ENCODE data around the gene OBP2A. TPM values are rescaled to one million over a fixed set of nuclear protein-coding genes. Genes with fewer than 3 reads are reported as not detected.
"Not testable (repeated sequence)": the region's sequence is repeated elsewhere in the genome, so short reads cannot be mapped to it uniquely, and the experiment has no call there.

Gene OBP2A
- total and polyA plus RNA-seq, 9 donors, result not detected

DNA sequence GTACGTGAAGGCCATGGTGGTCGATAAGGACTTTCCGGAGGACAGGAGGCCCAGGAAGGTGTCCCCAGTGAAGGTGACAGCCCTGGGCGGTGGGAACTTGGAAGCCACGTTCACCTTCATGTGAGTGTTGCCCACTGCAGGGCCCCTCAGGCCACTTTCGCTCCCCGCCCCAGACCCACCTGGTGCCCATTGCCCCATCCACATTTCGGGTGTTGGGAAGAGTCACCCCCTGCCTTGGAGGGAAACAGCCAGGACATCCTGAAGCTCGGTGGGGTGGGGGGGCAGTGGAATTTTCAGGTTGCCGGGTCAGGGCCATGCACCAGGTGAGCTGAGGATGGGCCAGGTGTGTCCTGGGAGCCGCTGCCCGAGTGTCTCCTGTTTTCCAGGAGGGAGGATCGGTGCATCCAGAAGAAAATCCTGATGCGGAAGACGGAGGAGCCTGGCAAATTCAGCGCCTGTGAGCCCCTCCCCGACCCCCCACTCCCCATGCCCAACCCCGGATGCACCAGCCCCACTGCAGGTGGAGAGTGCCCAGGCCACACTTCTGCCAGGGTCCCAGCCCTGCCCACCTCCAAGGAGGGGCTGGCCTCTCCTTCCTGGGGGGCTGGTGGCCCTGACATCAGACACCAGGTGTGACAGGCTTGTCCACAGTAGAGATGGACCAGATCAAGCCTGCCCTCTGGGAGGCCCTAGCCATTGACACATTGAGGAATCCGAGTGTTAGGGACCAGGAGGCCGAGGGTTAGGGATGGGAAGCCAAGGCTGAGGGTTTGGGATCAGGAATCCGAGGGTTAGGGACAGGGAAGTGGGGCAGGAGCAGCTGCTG is 1.1 kb downstream of the OBP2A start:
- H3K9me3 ChIP-seq (replicated peaks; ENCODE audit: control insufficient read depth, low read depth, low read length); H3K36me3 ChIP-seq (ENCODE audit: control insufficient read depth, insufficient read depth, low read length); H3K4me3 ChIP-seq (ENCODE audit: low read length); H3K27ac ChIP-seq (ENCODE audit: low read length); H3K27me3 ChIP-seq (ENCODE audit: control insufficient read depth, insufficient read depth, low read length); DNase-seq; H3K4me1 ChIP-seq (ENCODE audit: control insufficient read depth, insufficient read depth, low read length): not testable (repeated sequence)
- 73% methylated on average over 12 of the region's 21 CpGs for WGBS (ENCODE audit: insufficient coverage)

DNA sequence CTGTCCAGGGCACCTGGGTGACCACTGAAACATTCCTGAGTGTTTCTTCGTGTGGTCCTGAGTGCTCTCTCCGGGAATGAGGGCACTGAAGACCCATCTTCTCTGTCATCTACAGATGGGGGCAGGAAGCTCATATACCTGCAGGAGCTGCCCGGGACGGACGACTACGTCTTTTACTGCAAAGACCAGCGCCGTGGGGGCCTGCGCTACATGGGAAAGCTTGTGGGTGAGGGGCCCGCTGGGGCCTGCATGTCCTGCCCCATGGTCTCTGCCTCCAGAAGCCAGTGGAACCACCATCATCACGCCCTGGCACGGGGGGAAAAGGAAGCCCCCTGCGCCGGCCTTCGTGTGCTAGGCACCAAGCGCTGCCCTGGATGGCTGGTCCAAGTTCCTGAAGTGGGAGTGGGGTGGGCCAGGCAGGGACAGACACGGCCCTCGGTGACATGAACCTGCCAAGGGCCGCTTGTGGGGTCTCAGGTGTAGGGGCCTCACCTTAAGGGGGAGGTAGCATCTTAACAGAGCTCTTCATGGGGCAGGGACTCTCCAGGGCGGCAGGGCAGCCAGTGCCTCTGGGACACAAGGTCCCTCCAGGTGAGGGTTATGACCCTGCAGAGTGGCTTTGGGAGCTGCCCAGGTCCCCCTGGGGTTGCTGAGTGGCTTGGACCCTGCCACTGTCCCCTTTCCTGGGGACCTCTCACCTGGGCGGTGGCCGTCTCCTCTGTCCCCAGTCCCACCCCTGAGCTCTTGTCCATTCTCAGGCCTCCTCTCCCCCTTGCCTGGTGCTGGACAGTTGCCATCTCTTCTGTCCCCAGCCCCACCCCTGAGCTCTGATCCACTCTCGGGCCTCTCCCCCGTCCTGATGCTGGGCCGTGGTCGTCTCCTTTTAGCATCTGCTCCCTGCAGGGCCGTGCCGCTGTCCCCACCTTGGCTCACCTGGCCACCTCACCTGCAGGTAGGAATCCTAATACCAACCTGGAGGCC is 2.1 kb downstream of the OBP2A start:
- Histone ChIP-seq H3K4me1 (ENCODE audit: control insufficient read depth, insufficient read depth, low read length) (no peaks in the 10 kb centered on the region), H3K27ac (ENCODE audit: low read length) (no peak overlapping the region), H3K4me3 (ENCODE audit: low read length) (no peak overlapping the region), H3K36me3 (ENCODE audit: control insufficient read depth, insufficient read depth, low read length) (no peaks in the 10 kb centered on the region), H3K27me3 (ENCODE audit: control insufficient read depth, insufficient read depth, low read length) (peaks cover 3% of the 10 kb centered on the region), H3K9me3 (replicated peaks; ENCODE audit: control insufficient read depth, low read depth, low read length) (no peaks in the 10 kb centered on the region)
- WGBS (ENCODE audit: insufficient coverage), result 78% methylated on average over 26 of the region's 28 CpGs
- DNase-seq, result no peak

DNA sequence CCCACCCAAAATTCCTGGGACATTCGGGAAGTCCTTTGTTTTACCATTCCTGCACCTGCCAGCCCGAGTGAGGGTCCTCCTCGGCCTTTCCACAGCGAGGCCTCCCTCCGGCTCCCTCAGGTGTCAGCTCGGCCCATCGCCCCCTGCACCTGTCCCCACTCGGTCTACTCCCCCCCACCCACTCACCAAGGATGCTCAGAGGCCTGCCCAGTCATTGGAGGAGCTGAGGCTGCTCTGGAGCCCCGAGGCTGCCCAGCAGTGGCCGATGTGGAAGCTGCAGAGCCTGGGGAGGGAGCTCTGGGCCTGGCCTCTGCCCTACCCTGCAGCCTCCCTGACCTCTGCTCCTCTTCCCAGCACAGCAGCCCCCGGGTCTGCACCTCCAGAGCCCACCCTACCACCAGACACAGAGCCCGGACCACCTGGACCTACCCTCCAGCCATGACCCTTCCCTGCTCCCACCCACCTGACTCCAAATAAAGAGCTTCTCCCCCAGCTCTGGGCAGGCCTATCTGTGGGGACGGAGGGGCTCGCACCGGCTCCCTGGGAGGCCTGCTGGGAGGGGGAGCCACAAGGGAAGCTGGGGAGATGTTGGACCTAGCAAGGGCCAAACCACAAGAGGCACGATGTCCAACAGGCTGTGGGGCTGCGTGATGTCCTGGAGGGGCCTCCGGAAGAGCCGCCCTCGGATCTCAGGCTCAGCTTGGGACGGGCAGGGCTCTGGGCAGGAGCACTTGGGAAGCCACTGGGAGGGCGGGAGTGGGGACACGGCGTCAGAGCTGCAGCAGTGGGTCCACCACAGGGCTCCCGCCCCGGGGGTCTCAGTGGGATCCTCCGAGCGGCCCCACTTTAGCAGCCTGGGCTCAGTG is 3.8 kb downstream of the OBP2A start:
- DNase-seq; H3K27me3 ChIP-seq (ENCODE audit: control insufficient read depth, insufficient read depth, low read length); H3K9me3 ChIP-seq (replicated peaks; ENCODE audit: control insufficient read depth, low read depth, low read length); H3K27ac ChIP-seq (ENCODE audit: low read length); H3K4me3 ChIP-seq (ENCODE audit: low read length); H3K4me1 ChIP-seq (ENCODE audit: control insufficient read depth, insufficient read depth, low read length); H3K36me3 ChIP-seq (ENCODE audit: control insufficient read depth, insufficient read depth, low read length): not testable (repeated sequence)
- WGBS (ENCODE audit: insufficient coverage), result 81% methylated on average over 22 of the region's 28 CpGs

DNA sequence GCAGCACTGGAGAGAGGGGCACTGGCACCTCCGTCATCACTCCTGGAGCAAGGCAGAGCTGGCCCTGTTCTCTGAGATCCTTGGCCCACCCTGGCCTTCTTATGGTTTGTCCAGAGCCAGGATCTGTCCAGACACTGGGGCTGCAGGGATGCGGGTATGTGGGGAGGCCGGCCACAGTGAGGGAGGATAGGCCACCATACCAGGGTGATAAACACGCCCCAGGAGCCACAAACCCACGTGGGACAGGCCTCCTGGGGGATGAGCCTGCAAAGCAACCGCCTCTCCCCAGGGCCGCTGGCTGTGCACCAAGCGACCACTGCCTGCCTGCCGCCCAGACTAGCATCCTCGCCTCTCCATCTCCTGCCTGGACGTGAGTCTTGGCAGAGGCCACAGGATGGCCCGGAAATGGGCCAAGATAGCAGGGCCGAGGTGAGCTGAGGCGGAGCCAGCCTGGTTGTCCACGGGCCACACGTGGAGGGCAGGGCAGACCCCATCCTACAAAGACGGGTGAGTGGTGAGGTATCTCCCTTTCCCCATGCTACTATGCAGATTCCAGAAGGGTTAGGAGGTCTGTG is 4.5 kb downstream of the OBP2A start:
- WGBS (ENCODE audit: insufficient coverage), result 79% methylated on average over 10 of the region's 17 CpGs
- Histone ChIP-seq H3K36me3 (ENCODE audit: control insufficient read depth, insufficient read depth, low read length) (no peaks in the 10 kb centered on the region), H3K27me3 (ENCODE audit: control insufficient read depth, insufficient read depth, low read length) (peaks cover 2% of the 10 kb centered on the region), H3K9me3 (replicated peaks; ENCODE audit: control insufficient read depth, low read depth, low read length) (no peaks in the 10 kb centered on the region), H3K4me3 (ENCODE audit: low read length) (no peak overlapping the region), H3K4me1 (ENCODE audit: control insufficient read depth, insufficient read depth, low read length) (no peaks in the 10 kb centered on the region), H3K27ac (ENCODE audit: low read length) (no peak overlapping the region)
- DNase-seq, result no peak

DNA sequence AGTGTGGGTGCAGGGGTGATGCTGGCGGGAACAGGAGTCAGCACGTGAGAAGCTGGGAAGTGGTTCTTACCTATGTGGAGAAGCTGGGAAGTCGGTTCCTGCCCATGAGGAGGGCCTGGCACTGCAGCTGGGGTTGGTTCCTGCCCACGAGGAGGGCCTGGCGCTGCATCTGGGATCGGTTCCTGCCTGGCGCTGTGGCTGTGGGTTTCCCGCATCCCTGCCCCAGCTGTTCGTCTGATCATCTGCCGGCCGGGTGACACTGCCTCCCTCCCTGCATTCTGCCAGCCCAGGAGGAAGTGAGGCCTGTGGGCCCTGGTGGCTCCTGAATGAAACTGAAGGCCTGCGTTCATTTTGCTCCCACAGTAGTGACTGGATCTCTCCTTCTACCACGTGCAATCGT is 5.1 kb downstream of the OBP2A start:
- no peaks in the 10 kb centered on the region for H3K36me3 ChIP-seq (ENCODE audit: control insufficient read depth, insufficient read depth, low read length)
- H3K4me3 ChIP-seq (ENCODE audit: low read length), result no peak overlapping the region
- no peaks in the 10 kb centered on the region for H3K4me1 ChIP-seq (ENCODE audit: control insufficient read depth, insufficient read depth, low read length)
- no peak overlapping the region for H3K27ac ChIP-seq (ENCODE audit: low read length)
- WGBS (ENCODE audit: insufficient coverage), result 49% methylated on average over 13 of the region's 14 CpGs
- DNase-seq, result no peak
- no peaks in the 10 kb centered on the region for H3K9me3 ChIP-seq (replicated peaks; ENCODE audit: control insufficient read depth, low read depth, low read length)
- H3K27me3 ChIP-seq (ENCODE audit: control insufficient read depth, insufficient read depth, low read length), result peaks cover 2% of the 10 kb centered on the region

DNA sequence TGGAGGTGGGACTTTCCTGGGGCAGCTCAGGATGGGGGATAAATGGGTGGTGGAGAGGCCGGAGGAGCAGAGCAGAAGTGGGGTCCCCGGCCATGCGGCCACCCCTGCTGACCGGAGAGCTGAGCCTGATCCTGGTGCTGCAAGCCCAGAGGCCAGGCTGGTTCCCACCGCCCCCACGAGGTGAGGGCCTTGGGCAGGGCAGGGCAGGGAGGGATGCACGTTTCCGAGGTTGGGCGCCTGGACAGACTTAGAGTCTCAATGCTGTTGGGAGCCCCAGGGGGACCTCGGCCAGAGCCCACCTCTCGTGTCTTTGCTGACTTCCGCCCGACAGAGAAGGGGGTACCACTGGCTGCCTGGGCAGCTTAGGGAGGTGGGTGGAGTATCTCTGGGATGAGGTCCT is 5.5 kb downstream of the OBP2A start:
- no peak overlapping the region for H3K4me3 ChIP-seq (ENCODE audit: low read length)
- no peaks in the 10 kb centered on the region for H3K9me3 ChIP-seq (replicated peaks; ENCODE audit: control insufficient read depth, low read depth, low read length)
- H3K4me1 ChIP-seq (ENCODE audit: control insufficient read depth, insufficient read depth, low read length), result no peaks in the 10 kb centered on the region
- no peak for DNase-seq
- H3K36me3 ChIP-seq (ENCODE audit: control insufficient read depth, insufficient read depth, low read length), result no peaks in the 10 kb centered on the region
- 87% methylated on average over 5 of the region's 13 CpGs for WGBS (ENCODE audit: insufficient coverage)
- H3K27me3 ChIP-seq (ENCODE audit: control insufficient read depth, insufficient read depth, low read length), result peaks cover 2% of the 10 kb centered on the region
- no peak overlapping the region for H3K27ac ChIP-seq (ENCODE audit: low read length)

DNA sequence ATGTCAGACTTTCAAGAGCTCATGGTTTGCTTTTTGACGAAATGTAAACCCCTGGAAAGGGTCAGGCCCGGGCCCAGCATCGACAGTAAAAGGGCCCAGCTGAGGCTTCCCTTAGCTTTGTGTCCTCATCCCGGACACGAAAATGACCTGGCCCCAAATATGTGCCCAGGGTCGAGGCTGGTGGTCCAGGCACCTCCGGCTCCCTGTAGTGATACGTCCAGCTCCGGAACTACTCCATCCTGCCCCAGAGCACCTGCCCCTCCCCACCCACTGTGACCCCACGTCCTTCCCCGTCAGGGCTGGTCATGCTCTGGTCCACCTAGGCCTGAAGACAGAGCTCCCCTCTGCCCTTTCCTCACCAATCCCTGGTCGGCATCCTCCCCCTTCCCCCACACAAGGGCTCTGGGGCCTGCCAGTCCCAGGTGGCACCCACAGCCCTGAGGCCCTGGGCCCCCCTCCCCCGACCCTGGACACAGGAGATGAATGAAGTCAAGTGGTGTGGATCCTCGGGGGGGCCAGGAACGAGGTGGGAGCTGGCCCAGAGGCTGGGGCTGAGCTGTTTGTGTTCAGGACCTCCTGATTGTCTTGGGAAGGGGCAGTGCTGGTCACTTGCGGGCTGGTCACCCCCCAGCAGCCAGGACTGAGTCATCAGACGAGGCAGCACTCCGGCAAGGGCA is 6.2 kb downstream of the OBP2A start:
- Histone ChIP-seq H3K4me3 (ENCODE audit: low read length) (no peak overlapping the region), H3K9me3 (replicated peaks; ENCODE audit: control insufficient read depth, low read depth, low read length) (no peaks in the 10 kb centered on the region), H3K36me3 (ENCODE audit: control insufficient read depth, insufficient read depth, low read length) (no peaks in the 10 kb centered on the region), H3K4me1 (ENCODE audit: control insufficient read depth, insufficient read depth, low read length) (no peaks in the 10 kb centered on the region), H3K27me3 (ENCODE audit: control insufficient read depth, insufficient read depth, low read length) (peaks cover 2% of the 10 kb centered on the region), H3K27ac (ENCODE audit: low read length) (no peak overlapping the region)
- 78% methylated on average over 13 of the region's 18 CpGs for WGBS (ENCODE audit: insufficient coverage)
- no peak for DNase-seq

DNA sequence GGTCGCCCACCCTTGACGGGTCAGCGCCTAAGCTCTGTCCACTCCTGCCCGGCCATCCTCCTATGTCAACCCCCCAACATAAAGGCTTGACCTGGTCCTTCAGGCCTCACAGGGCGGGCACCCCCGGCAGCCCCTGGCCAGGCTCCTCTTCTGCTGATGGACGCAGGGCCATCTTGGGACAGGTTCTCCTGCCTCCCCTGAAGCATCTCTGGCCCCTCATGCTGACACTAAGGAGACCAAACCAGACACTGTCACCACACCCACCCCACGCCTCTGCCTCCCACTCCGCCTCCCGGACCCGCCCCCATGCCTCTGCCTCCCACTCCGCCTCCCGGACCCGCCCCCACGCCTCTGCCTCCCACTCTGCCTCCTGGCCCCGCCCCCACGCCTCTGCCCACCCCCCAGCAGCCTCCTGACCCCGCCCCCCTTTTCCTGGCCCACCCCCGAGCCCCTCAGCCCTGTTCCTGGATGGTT is 6.8 kb downstream of the OBP2A start:
- no peaks in the 10 kb centered on the region for H3K9me3 ChIP-seq (replicated peaks; ENCODE audit: control insufficient read depth, low read depth, low read length)
- no peak overlapping the region for H3K4me3 ChIP-seq (ENCODE audit: low read length)
- H3K4me1 ChIP-seq (ENCODE audit: control insufficient read depth, insufficient read depth, low read length), result no peaks in the 10 kb centered on the region
- no peaks in the 10 kb centered on the region for H3K36me3 ChIP-seq (ENCODE audit: control insufficient read depth, insufficient read depth, low read length)
- DNase-seq, result no peak
- 96% methylated on average over 8 of the region's 19 CpGs for WGBS (ENCODE audit: insufficient coverage)
- H3K27ac ChIP-seq (ENCODE audit: low read length), result no peak overlapping the region
- H3K27me3 ChIP-seq (ENCODE audit: control insufficient read depth, insufficient read depth, low read length), result peaks cover 2% of the 10 kb centered on the region

DNA sequence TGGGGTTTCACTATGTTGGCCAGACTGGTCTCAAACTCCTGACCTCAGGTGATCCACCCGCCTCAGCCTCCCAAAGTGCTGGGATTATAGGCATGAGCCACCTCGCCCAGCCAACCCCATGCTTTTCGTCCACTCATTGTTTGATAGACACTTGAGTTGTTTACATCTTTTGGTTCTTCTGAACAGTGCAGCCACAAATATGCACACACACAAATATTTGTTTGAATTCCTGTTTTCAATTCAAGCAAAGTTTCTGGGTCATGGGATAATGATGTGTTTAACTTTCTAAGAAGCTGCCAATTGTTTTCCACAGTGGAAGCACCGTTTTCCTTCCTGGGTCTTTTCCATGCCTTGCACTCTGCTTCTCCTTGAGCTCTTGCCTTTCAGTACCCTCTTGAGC is 8.8 kb downstream of the OBP2A start:
- 43% methylated on average over 1 of the region's 4 CpGs for WGBS (ENCODE audit: insufficient coverage)
- Histone ChIP-seq H3K4me3 (ENCODE audit: low read length) (no peak overlapping the region), H3K36me3 (ENCODE audit: control insufficient read depth, insufficient read depth, low read length) (no peaks in the 10 kb centered on the region), H3K4me1 (ENCODE audit: control insufficient read depth, insufficient read depth, low read length) (no peaks in the 10 kb centered on the region), H3K27ac (ENCODE audit: low read length) (no peak overlapping the region), H3K9me3 (replicated peaks; ENCODE audit: control insufficient read depth, low read depth, low read length) (no peaks in the 10 kb centered on the region), H3K27me3 (ENCODE audit: control insufficient read depth, insufficient read depth, low read length) (peaks cover 2% of the 10 kb centered on the region)
- no peak for DNase-seq

Measured in muscle of leg (tissue), 11 donors.